Stomach (tissue), 9 donors: ENCODE measurements around the gene WDR72. TPM values are rescaled to one million over a fixed set of nuclear protein-coding genes. Genes with fewer than 3 reads are reported as not detected.

Experiments used
- DNase-seq, 2 donors: peaks; one replicate each; pipeline versions ENCODE4 v3.0.0 to v3.0.0-alpha.2; 2013 to 2019
- H3K27ac ChIP-seq, 5 donors: fragments of 200-600 bp in 4 of 5; sonication (generic) in 4 of 5; one replicate each; pipeline ENCODE4 v1.5.1; 2013 to 2019; ENCODE audit warnings: mild to moderate bottlenecking in 1 of 5, moderate library complexity in 1 of 5
- H3K27me3 ChIP-seq, 3 donors: fragments of 200-600 bp; sonication (generic); one replicate each; pipeline ENCODE4 v1.5.1; 2017 to 2019; ENCODE audit warnings: mixed run types in 1 of 3
- H3K36me3 ChIP-seq, 4 donors: fragments of 200-600 bp; sonication (generic); 1 replicate in 3 of 4; 2 replicates in 1 of 4; pipeline ENCODE4 v1.5.1; 2016 to 2019
- H3K4me1 ChIP-seq, 4 donors: fragments of 200-600 bp; sonication (generic); one replicate each; pipeline ENCODE4 v1.5.1; 2016 to 2019
- H3K4me3 ChIP-seq, 4 donors: fragments of 200-600 bp; sonication (generic) in 3 of 4; one replicate each; pipeline ENCODE4 v1.5.1; 2016 to 2019; ENCODE audit warnings: mild to moderate bottlenecking in 1 of 4
- H3K9me3 ChIP-seq, 4 donors: fragments of 200-600 bp; sonication (generic); one replicate each; pipeline ENCODE4 v1.5.1; 2016 to 2019
- CTCF ChIP-seq, 7 experiments: fragments of 450-650 bp in 4 of 7; fragments of 200-600 bp in 3 of 7; sonication (generic) in 3 of 7; IDR thresholded peaks; one replicate each; pipeline ENCODE4 v1.5.1; 2016 to 2019; ENCODE audit warnings: antibody characterized with exemption in 7 of 7, control low read depth in 2 of 7, mild to moderate bottlenecking in 1 of 7
- EP300 ChIP-seq: sonication (generic); formaldehyde crosslinking; IDR thresholded peaks from one replicate; pipeline ENCODE4 v1.6.1; 2017; ENCODE audit warnings: antibody characterized with exemption
- POLR2A ChIP-seq, 4 donors: fragments of 450-650 bp; IDR thresholded peaks; one replicate each; pipeline ENCODE4 v1.6.1; 2016; ENCODE audit warnings: antibody characterized with exemption in 4 of 4, control low read depth in 2 of 4, mild to moderate bottlenecking in 1 of 4, moderate library complexity in 1 of 4
- POLR2AphosphoS5 ChIP-seq, 3 donors: sonication (generic); formaldehyde crosslinking; IDR thresholded peaks; one replicate each; pipeline ENCODE4 v1.6.1; 2016; ENCODE audit warnings: antibody characterized with exemption in 3 of 3
- WGBS, 5 donors: extraction: QIAGEN DNeasy Blood & Tissue Kit in 3 of 5; methylation state at CpG; one replicate each; pipeline versions ENCODE4 v1.1.5 to v1.1.7; 2013 to 2018; 5-methylcytosine and 5-hydroxymethylcytosine counted together
- intact Hi-C: fragments of 100-400 bp; cut with DNase I; formaldehyde crosslinking; loops from one replicate; pipeline ENCODE4 v1.15.1; 2023; ENCODE audit warnings: low total_unique reads
- polyA plus RNA-seq, 3 donors: library from polyadenylated mRNA; stranded (reverse); fragments of 200-250 nt; gene quantifications; one replicate each; pipeline ENCODE4 v1.2.3, GENCODE V29; 2013
- total RNA-seq, 5 donors: library from RNA; depleted of rRNA; stranded (reverse); fragments of >200 nt; gene quantifications; one replicate each; pipeline versions ENCODE4 v1.1.0 to v1.2.3, GENCODE V29; 2014 to 2016
- donor health status: healthy with polysubstance abuse.
- donor health status: Bipolar disorder and iron deficiency.
- donor health status: healthy.

WDR72 gene
- total and polyA plus RNA-seq, 8 donors, result under 0.01 to 0.61 (median 0.41) TPM; not detected in 2

- no peak overlapping the region for H3K4me3 ChIP-seq
- H3K27me3 ChIP-seq, result no peaks in the 10 kb centered on the region
- no peaks in the 10 kb centered on the region for H3K36me3 ChIP-seq
- no peak overlapping the region for H3K27ac ChIP-seq
- H3K4me1 ChIP-seq, result no peaks in the 10 kb centered on the region
- TF ChIP-seq CTCF (IDR thresholded peaks at IDR 0.05) (no peak), POLR2A (IDR thresholded peaks at IDR 0.05) (no peak), POLR2AphosphoS5 (IDR thresholded peaks at IDR 0.05) (no peak), EP300 (no peak)
- DNase-seq, result no peak
- intact Hi-C loops, result no loop called here
- 57 to 71% (median 64%) methylated on average over 2 of the region's 2 CpGs for WGBS, 5 donors
- H3K9me3 ChIP-seq, result no peaks in the 10 kb centered on the region
Observed at GRCh38 chr15:53506370-53506769, 253.1 kb downstream of the WDR72 start.

GRCh38 chr15:53498996-53499395 lies 260.5 kb downstream of the WDR72 start:
- H3K27ac ChIP-seq, result no peak overlapping the region
- TF ChIP-seq POLR2AphosphoS5 (IDR thresholded peaks at IDR 0.05) (no peak), EP300 (no peak), POLR2A (IDR thresholded peaks at IDR 0.05) (no peak), CTCF (IDR thresholded peaks at IDR 0.05) (no peak)
- no peaks in the 10 kb centered on the region for H3K9me3 ChIP-seq
- no peaks in the 10 kb centered on the region for H3K36me3 ChIP-seq
- DNase-seq, result no peak
- no peaks in the 10 kb centered on the region for H3K27me3 ChIP-seq
- intact Hi-C loops, result no loop called here
- H3K4me3 ChIP-seq, result no peak overlapping the region
- WGBS, 5 donors, result 72 to 86% (median 85%) methylated on average over 4 of the region's 4 CpGs
- no peaks in the 10 kb centered on the region for H3K4me1 ChIP-seq

GRCh38 chr15:53490341-53490740 lies 269.1 kb downstream of the WDR72 start:
- intact Hi-C loops, result no loop called here
- H3K27ac ChIP-seq, result no peak overlapping the region
- H3K4me3 ChIP-seq, result no peak overlapping the region
- no peaks in the 10 kb centered on the region for H3K27me3 ChIP-seq
- no peaks in the 10 kb centered on the region for H3K4me1 ChIP-seq
- no peaks in the 10 kb centered on the region for H3K36me3 ChIP-seq
- no peak for DNase-seq
- H3K9me3 ChIP-seq, result no peaks in the 10 kb centered on the region
- TF ChIP-seq POLR2A (IDR thresholded peaks at IDR 0.05) (no peak), EP300 (no peak), CTCF (IDR thresholded peaks at IDR 0.05) (no peak)

GRCh38 chr15:53482055-53482454 lies 277.4 kb downstream of the WDR72 start:
- Histone ChIP-seq H3K4me1 (no peaks in the 10 kb centered on the region), H3K27ac (no peak overlapping the region), H3K4me3 (no peak overlapping the region), H3K9me3 (no peaks in the 10 kb centered on the region), H3K36me3 (no peaks in the 10 kb centered on the region), H3K27me3 (no peaks in the 10 kb centered on the region)
- no peak for DNase-seq
- intact Hi-C loops, result no loop called here
- 67 to 100% (median 88%) methylated on average over 1 of the region's 1 CpG for WGBS, 5 donors
- TF ChIP-seq CTCF (IDR thresholded peaks at IDR 0.05), result no peak
- TF ChIP-seq EP300, result no peak
- no peak for TF ChIP-seq POLR2AphosphoS5 (IDR thresholded peaks at IDR 0.05)
- no peak for TF ChIP-seq POLR2A (IDR thresholded peaks at IDR 0.05)
